ENCODE data around the gene KCNK1.

KCNK1 gene

GRCh38 chr1:233672732-233673131 is 58.8 kb downstream of the KCNK1 start:
- TF ChIP-seq CTCF (IDR thresholded peaks at IDR 0.05; ENCODE audit: borderline replicate concordance, insufficient read depth, low read depth, low read length) = no peak
- H3K4me3 ChIP-seq (ENCODE audit: low read depth, low read length) = no peak overlapping the region

- H3K4me3 ChIP-seq (ENCODE audit: low read depth, low read length) = no peak overlapping the region
- TF ChIP-seq CTCF (IDR thresholded peaks at IDR 0.05; ENCODE audit: borderline replicate concordance, insufficient read depth, low read depth, low read length) = no peak
These were observed 59.5 kb downstream of the KCNK1 start for GRCh38 chr1:233673261-233673946.

- no peak overlapping the region for H3K4me3 ChIP-seq (ENCODE audit: low read depth, low read length)
- TF ChIP-seq CTCF (IDR thresholded peaks at IDR 0.05; ENCODE audit: borderline replicate concordance, insufficient read depth, low read depth, low read length) = no peak
These were observed 60.1 kb downstream of the KCNK1 start for GRCh38 chr1:233673947-233674431.

- TF ChIP-seq CTCF (IDR thresholded peaks at IDR 0.05; ENCODE audit: borderline replicate concordance, insufficient read depth, low read depth, low read length) = no peak
- H3K4me3 ChIP-seq (ENCODE audit: low read depth, low read length) = no peak overlapping the region
These were observed 61.5 kb downstream of the KCNK1 start for GRCh38 chr1:233675446-233675845.

- no peak overlapping the region for H3K4me3 ChIP-seq (ENCODE audit: low read depth, low read length)
- TF ChIP-seq CTCF (IDR thresholded peaks at IDR 0.05; ENCODE audit: borderline replicate concordance, insufficient read depth, low read depth, low read length) = peak; percentile 14; the same call in 1 of the 2 replicates
These were observed 62.0 kb downstream of the KCNK1 start for GRCh38 chr1:233675893-233676292.

- TF ChIP-seq CTCF (IDR thresholded peaks at IDR 0.05; ENCODE audit: borderline replicate concordance, insufficient read depth, low read depth, low read length) = no peak
- H3K4me3 ChIP-seq (ENCODE audit: low read depth, low read length) = no peak overlapping the region
These were observed 63.9 kb downstream of the KCNK1 start for GRCh38 chr1:233677690-233678354.

- no peak overlapping the region for H3K4me3 ChIP-seq (ENCODE audit: low read depth, low read length)
- TF ChIP-seq CTCF (IDR thresholded peaks at IDR 0.05; ENCODE audit: borderline replicate concordance, insufficient read depth, low read depth, low read length) = no peak
These were observed 65.1 kb downstream of the KCNK1 start for GRCh38 chr1:233679030-233679429.

Measured in GM12875 (cell line).